Skin epidermis (tissue), 12 donors: ENCODE data around the gene GRAMD1B.
"Not testable (repeated sequence)": the region's sequence is repeated elsewhere in the genome, so short reads cannot be mapped to it uniquely, and the experiment has no call there.

Experiments used
- H3K27ac ChIP-seq, 21 experiments: fragments of 200-600 bp; sonication (generic) in 11 of 21; one replicate each; pipeline ENCODE4 v1.5.0; 2020; ENCODE audit warnings: mild to moderate bottlenecking in 3 of 21, inconsistent platforms in 2 of 21, moderate library complexity in 2 of 21
- H3K4me3 ChIP-seq, 7 experiments: fragments of 200-600 bp; sonication (generic) in 2 of 7; one replicate each; pipeline ENCODE4 v1.5.0; 2020; ENCODE audit warnings: inconsistent platforms in 2 of 7, mild to moderate bottlenecking in 2 of 7, moderate library complexity in 1 of 7

Gene GRAMD1B

DNA sequence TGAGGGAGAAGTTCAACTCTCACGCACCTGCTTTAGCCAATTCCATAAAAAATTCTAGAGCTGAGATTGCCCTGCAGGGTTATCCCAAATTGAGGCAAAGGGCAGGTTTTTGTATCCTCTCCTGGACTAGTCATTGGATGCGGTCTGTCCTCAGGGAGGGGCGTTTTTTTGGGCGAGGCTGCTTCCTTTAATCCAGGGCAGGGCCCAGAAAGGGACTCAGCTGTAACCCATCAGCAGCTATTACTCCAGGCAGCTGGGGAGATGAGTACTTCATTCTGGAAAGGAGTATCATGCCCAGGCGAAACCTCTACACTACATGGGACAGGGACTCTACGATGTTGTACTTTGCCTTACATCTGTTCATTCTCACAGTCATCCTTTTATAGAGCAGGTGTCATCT lies 121.0 kb downstream of the GRAMD1B start:
- H3K4me3 ChIP-seq: no peak overlapping the region

DNA sequence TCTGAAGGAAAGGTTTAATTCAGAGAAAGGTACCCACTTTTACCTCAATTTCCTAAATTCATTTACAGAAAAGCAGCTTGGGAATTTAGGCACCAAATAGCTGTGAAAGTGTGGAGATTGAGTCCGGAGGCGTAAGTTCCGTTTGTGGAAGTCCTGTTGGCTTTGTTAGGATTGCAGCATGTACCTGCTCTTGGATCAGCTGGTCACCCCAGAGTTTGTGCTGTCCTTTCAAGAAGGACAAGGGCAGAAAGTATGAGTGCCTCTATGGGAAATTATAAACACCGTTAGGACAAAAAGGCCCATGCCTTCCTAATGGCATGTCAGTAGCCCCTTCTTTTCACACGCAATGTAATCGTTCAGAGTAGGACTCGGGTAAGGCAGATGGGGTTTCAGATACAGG lies 126.6 kb downstream of the GRAMD1B start:
- Histone ChIP-seq H3K27ac (no peak overlapping the region), H3K4me3 (no peak overlapping the region)

More for the DNA sequence above, 121.0 kb downstream of the GRAMD1B start:
- H3K27ac ChIP-seq: no peak overlapping the region

DNA sequence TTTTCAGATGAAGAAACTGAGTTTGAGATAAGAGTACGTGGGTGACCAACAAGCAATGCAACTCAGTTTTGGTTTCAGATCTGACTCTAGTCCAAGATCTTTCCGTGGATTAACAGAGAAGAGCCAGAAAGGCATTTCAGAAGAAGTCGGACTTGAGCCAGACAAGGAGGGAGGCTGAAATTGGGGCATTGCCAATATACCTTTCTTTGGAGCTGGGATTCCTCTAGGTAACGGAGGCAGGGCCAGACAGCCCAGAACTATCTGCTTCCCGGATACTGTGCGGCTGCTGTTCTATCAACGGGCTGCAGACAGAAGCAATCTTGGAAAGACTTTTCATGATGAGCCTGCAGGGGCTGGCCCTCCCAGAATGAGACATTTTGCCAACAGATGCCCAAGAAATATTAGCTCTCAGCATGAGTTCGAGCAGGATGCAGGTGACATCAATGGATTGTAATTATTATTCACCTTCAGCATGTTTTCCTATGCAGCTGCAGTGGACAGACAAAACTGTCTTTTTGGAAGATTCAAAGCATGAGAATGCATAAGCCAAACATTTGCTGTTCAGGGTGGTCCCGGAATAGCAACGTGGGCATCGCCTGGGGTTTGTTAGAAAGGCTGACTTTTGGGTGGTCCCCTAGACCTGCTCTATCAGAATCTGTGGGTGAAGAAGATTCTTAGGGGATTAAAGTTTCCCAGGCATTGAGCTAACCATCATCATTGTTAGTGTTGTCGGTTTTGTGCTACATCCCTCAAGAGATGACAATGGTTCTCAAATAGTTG lies 128.7 kb downstream of the GRAMD1B start:
- no peak overlapping the region for H3K27ac ChIP-seq
- no peak overlapping the region for H3K4me3 ChIP-seq

DNA sequence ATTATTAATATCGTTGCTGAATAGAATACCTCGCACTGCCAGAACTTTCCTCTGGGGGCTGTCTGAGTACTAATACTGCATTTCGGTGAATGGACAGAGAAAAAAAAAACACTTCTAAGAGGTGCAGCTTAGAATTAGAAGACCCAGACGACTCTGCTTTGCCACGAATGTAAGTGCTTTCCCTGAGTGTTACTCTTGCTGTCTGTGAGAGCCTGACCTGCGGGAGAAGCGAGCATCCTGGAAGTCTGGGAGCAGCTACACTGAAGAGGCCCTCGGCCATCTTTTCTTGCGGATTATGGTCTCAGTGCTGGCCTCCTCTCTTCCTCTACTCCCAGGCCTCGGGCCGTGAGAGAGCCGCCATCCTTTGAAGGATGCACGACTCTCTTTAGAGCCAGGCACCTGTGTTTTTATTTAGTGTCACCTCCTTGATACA lies 129.5 kb downstream of the GRAMD1B start:
- H3K27ac ChIP-seq: peak overlapping the region in 12 of 21 experiments; percentile 3 to 75 (median 46)
- H3K4me3 ChIP-seq: peak overlapping the region in 6 of 7 experiments; percentile 5 to 34 (median 17)

DNA sequence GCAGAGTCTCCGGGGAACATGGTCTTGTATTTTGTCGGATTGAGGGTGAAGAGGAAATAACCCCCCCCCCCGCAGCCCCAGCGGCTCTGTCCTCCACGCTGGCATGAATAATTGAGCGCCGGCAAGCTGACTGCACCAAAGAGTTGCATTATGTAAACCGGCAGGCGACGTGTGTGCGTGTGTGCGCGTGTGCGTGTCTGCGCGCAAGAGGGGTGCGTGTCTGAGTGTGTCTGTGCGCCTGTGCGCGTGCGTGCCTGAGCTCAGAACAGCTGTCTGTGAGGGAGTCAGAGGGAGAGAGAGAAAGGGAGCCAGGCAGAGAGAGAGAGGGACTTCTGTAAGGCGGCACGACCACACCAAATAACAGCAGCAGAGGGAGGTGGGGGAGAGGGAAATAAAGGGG lies 129.9 kb downstream of the GRAMD1B start:
- Histone ChIP-seq H3K4me3 (peak overlapping the region; percentile 5 to 34 (median 20)), H3K27ac (peak overlapping the region in 16 of 21 experiments; percentile 13 to 75 (median 46))

DNA sequence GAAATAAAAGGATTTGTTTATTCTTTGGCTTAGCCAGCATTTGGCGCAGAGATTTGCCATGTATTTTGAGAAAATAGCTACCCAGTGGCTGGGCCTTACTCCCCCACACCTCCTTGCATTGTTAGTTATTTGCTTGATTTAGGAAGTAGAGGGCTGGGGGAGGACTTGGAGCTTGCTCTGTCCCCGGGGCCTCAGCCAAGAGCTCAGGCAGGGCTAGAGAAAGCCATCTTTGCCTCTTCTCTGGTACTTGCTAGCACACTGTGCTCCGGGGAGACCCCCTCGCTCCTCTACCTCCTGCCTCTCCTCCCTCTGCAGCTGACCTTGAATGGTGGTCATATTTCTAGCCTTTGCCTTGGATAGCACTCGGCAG lies 131.3 kb downstream of the GRAMD1B start:
- H3K27ac ChIP-seq: peak overlapping the region in 4 of 21 experiments; percentile 17 to 71 (median 50)
- H3K4me3 ChIP-seq: no peak overlapping the region

DNA sequence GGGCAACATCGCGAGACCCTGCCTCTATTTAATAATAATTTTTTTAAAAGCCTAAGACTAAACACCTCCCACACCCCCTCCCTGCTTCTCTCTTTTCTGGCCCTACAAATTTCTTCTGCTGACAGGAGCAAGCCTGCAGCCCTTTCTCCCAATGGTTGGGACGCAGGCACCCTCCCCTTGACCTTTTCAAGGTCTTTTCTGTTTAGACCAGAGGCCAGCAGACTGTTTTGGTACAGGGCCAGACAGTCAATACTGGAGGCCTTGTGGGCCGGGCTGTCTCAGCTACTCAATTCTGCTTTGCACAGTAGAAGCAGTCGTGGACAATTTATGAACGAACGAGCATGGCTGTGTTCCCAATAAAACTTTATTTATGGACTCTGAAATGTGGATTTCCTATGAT lies 132.1 kb downstream of the GRAMD1B start:
- Histone ChIP-seq H3K27ac (no peak overlapping the region), H3K4me3 (no peak overlapping the region)

DNA sequence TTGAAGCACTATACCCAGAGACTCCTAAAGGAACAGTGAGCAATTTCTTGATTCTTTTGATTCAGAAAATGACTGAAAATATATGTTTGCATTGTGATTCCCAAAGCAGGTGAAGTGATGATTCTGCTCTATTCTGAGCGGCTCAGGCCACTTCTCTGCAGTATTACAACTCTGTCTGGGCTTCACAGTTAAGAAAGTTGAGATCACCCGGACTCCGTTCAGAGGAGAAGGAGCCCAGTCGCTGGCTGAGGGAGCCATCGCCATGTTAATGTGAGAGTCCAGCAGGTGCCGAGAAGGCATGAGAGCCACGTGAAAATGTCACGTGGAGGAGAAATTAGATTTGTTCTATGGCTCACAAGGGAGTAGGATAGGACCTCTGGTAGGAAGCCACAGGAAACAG lies 132.8 kb downstream of the GRAMD1B start:
- no peak overlapping the region for H3K4me3 ChIP-seq
- no peak overlapping the region for H3K27ac ChIP-seq

DNA sequence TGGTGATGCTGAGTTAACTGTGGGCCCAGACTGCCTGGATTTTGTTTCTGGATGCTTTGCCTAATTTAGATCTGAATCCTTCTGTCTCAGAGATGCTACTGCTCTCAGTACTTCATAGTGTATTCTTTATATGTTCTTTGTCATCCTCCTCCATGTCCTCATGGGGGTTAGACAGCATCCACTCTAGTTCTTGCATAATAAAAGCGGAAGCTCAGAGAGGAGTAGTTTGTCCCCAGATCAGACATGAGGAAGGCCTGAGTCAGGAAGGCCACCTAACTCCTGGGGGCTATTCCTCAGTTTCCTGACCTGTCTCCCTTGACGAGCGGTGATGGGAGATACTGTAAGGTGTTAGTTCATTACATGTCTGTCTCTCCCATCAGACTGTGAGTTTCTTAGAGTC lies 134.2 kb downstream of the GRAMD1B start:
- no peak overlapping the region for H3K27ac ChIP-seq
- no peak overlapping the region for H3K4me3 ChIP-seq

DNA sequence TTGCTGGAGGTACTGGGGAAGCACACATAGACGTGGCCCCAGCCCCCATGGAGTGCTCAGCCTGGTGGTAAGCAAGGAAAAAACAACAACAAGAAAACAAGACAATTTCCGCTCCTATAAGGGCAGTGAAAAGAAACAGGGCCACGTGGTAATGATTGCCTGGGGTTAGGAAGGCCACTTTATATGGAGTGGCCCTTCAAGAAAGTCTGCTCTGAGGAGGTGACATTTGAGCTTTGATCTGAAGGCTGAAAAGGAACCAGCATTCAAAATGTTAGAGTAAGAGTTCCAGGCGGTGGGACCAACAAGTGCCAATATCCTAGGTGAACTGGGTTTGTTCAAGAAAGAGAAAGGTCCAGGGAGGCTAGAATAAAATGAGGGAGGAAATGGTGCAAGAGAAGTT lies 136.8 kb downstream of the GRAMD1B start:
- Histone ChIP-seq H3K4me3 (no peak overlapping the region), H3K27ac (no peak overlapping the region)

DNA sequence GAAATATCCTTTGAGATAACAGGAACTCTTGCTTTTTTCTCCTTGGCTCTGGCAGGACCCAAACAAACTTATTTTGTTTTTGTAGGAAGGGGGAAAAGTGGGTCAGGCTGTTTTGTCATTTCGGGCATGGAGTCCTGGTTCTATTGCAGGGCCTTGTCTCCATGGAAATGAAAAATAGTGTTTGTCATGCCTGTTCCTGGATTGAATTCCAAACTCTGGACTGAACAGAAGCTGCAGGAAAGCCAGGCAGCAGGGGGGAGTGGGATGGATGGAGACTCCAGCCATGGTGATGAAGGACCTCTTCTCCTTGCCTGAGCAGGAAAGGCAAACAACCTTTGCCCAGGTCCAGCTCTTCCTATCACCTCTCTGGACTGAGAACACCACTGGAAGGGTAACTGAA lies 137.4 kb downstream of the GRAMD1B start:
- Histone ChIP-seq H3K4me3 (no peak overlapping the region), H3K27ac (no peak overlapping the region)

DNA sequence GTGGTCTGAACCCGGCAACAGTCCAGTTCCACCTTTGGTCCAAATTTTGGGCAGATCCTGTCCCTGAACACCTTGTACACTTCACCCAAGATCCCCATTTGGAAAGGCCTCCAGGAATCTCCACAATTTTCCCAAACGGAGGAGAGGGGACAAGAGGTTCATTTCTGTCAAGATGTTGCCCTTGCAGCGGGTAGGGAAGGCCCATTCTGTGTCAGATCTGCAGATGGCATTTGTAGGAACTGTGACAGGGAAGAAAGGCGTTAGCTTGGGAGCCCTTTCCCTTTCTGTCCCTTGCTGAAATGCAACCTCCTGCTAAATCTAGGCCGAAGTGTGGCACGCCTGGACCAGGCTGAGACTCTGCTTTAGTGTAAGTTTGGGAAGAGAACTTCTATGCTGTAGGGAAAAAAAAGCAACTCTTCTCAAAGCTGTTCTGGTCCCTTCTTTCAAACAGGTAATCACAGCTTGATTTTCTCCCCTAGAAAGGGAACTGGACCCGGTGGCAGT lies 138.3 kb downstream of the GRAMD1B start:
- no peak overlapping the region for H3K27ac ChIP-seq
- H3K4me3 ChIP-seq: no peak overlapping the region

DNA sequence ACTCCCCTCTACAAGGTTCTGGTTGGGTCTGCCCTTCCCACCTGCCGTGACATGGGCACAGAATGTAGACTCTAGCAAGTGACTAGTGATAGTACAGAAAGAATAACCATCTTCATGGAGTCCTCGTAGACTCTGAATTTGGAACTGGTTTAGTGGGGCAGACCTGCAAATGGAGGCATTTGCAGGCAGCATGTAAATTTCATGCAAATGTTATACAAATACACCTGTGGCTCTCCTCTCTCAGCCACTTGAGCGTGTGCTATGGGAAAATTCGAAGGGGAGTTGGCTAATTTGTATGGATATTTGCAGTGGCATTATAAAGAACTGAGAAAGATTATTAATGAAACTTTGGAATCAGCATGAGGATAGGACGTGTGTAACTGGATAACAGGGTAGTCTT lies 139.3 kb downstream of the GRAMD1B start:
- Histone ChIP-seq H3K4me3 (no peak overlapping the region), H3K27ac (no peak overlapping the region)

DNA sequence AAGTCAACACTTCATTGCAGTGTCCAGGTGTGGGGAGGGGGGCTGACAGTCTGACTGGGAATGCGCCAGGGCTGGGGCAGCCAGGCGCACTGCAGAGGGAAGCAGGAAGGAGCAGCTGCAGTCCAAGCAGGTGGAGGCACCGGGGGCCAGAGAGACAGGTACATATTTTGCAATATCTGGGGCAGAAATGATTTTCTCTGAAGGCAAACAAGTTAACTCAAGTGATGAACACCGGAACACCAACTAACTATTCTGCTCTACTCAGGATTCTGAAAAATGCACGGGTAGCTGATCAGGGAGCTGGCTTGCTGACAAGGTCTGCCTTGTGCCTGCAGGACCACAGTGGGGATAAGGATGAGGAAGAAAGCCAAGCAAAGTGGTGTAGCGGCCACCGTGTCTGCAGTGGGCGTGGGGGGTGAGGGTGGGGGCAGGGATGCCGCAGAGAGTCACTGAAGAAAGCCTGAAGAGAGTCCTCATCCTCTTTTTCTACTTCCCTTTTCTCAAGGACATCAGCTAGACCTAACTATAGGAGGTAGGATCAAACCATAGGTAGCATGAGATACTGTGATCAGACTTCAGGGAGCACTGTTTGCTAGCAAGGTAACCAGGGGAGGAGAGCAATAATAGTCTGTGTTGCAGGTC lies 141.0 kb downstream of the GRAMD1B start:
- Histone ChIP-seq H3K27ac (no peak overlapping the region), H3K4me3 (no peak overlapping the region)

DNA sequence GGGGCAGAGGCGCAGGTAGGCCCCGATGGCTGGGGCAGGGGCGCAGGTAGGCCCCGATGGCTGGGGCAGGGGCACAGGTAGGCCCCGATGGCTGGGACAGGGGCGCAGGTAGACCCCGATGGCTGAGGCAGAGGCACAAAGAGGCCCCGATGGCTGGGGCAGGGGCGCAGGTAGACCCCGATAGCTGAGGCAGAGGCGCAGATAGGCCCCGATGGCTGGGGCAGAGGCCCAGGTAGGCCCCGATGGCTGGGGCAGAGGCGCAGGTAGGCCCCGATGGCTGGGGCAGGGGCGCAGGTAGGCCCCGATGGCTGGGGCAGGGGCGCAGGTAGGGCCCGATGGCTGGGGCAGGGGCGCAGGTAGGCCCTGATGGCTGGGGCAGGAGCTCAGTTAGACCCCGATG lies 142.7 kb downstream of the GRAMD1B start:
- H3K27ac ChIP-seq, H3K4me3 ChIP-seq: not testable (repeated sequence)

DNA sequence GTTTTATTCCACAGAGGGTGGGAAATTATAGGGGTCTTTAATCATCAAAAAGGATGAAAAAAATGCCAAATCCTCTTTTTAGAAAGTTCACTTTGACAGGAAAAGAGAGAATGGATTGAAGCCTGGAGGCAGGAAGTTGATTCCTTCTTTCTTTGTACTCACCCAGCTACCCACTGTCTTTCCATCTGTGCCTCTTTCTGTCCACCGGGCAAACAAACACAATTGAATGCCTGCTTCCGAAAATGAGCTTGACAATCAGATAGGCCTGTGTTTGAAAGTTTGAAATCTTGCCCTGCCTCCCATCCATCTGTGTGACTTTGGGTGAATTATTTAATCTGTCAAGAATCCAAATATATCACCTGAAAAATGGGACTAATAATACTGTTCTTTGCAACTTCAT lies 143.2 kb downstream of the GRAMD1B start:
- Histone ChIP-seq H3K27ac (no peak overlapping the region), H3K4me3 (no peak overlapping the region)

DNA sequence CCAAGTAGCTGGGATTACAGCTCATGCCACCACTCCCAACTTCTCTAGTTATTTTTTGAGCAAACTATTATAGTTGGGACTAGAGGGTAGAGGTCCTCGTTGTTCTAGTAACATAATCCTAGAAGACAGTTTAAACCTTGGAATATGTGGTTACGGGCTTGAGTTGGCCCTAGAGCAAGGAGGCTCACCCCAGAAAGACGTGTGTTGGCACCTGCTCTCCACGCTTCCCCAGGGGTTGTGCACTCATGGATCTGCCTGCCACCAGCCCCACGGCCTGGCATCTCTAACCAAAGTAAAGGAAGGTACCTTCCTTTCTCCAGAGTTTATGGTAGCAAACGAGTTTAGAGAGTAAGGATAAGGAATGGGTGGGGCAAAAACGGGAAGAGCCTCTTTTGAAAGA lies 145.4 kb downstream of the GRAMD1B start:
- no peak overlapping the region for H3K4me3 ChIP-seq
- no peak overlapping the region for H3K27ac ChIP-seq

DNA sequence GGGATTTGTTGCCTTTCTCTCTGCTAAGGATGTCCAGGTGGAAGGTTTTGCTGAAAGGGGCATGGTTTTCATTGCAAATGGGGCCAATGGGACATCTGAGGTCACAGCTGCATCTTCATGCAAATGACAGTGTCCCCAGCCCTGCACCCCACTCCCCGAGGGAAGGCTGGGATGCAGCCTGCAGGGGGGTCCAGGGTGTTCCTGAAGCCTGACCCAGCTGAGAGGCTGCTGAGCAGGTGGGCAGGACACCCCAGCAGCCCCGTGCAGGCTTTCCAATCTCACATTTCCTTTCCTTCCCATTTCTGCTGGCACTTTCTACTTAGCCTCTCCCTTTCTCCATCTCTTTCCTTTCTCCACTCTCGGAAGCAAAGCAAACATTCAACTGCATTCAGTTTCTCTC lies 146.0 kb downstream of the GRAMD1B start:
- H3K4me3 ChIP-seq: no peak overlapping the region
- no peak overlapping the region for H3K27ac ChIP-seq

DNA sequence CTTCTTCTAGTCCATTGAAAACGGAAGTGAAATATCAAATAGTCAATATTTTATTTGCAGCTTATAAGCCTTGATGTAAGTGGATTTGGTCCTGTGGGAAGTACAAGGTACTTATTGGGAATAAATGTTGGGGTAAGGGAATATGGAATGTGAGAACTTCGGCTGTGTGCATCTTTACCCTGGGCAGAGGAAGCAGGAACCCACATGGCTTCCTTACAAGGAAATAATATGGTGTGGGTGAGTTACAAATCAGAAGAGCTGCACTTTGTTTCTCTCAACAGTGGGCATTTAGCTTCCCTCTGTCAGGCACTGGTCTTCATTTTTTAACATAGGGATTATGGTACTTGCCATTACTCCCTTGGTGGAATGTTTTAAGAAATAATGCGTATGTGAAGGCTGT lies 146.4 kb downstream of the GRAMD1B start:
- Histone ChIP-seq H3K4me3 (no peak overlapping the region), H3K27ac (no peak overlapping the region)

DNA sequence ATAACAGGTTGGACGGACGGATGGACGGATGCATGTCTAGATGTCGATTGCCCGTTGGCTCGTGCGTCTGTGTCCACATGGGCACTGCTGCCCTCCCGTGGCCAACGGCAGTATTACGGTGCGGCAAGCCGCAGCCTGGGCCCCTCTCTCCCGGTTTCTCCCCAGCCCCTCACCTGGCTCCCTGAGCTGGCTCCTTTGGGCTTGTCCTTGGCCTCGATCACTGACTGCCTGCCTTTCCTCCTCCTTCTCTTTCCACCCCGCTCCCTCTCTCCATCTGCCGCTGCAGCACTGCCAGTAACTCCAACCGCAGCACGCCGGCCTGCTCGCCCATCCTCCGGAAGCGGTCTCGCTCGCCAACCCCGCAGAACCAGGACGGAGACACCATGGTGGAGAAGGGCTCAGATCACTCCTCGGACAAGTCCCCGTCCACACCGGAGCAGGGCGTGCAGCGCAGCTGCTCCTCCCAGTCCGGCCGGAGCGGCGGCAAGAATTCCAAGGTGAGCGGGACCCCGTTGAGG lies 147.1 kb downstream of the GRAMD1B start:
- H3K27ac ChIP-seq: no peak overlapping the region
- H3K4me3 ChIP-seq: no peak overlapping the region
